GM23338 (cell line): ENCODE data around the gene FHIP1B. TPM values are rescaled to one million over a fixed set of nuclear protein-coding genes. Genes with fewer than 3 reads are reported as not detected.

Experiments used
- ATAC-seq: fragments of 200-7000 bp; cut with Tn5 transposase; 3 replicates; pipeline ENCODE4 v1.9.1; 2020
- DNase-seq: peaks from one replicate; pipeline ENCODE4 v3.0.0-alpha.2; 2015; ENCODE audit warnings: low spot score
- H2AFZ ChIP-seq: fragments of 200-600 bp; sonication (generic); 2 replicates; pipeline ENCODE4 v1.8.0; 2016; ENCODE audit warnings: antibody characterized with exemption, mild to moderate bottlenecking, moderate library complexity
- H3F3A ChIP-seq: fragments of 200-600 bp; sonication (generic); replicated peaks from 2 replicates; pipeline ENCODE4 v1.8.0; 2017; ENCODE audit warnings: antibody characterized with exemption, mixed run types, low read depth
- H3K27ac ChIP-seq: fragments of 200-600 bp; sonication (generic); 2 replicates; pipeline ENCODE4 v1.6.1; 2016; ENCODE audit warnings: low read depth
- H3K27me3 ChIP-seq: fragments of 200-600 bp; sonication (generic); 2 replicates; pipeline ENCODE4 v1.8.0; 2016; ENCODE audit warnings: mild to moderate bottlenecking, mixed run types, moderate library complexity; ENCODE audit not compliant: insufficient read depth
- H3K36me3 ChIP-seq: fragments of 200-600 bp; sonication (generic); 2 replicates; pipeline ENCODE4 v1.8.0; 2016; ENCODE audit warnings: mild to moderate bottlenecking; ENCODE audit not compliant: insufficient read depth
- H3K4me1 ChIP-seq: fragments of 200-600 bp; sonication (generic); 2 replicates; pipeline ENCODE4 v1.8.0; 2016; ENCODE audit warnings: mild to moderate bottlenecking, moderate library complexity; ENCODE audit not compliant: insufficient read depth
- H3K4me2 ChIP-seq: fragments of 200-600 bp; sonication (generic); 2 replicates; pipeline ENCODE4 v1.7.1; 2017; ENCODE audit warnings: mixed run types
- H3K4me3 ChIP-seq: fragments of 200-600 bp; sonication (generic); 2 replicates; pipeline ENCODE4 v1.6.1; 2016; ENCODE audit warnings: mixed run types
- H3K79me2 ChIP-seq: fragments of 200-600 bp; sonication (generic); replicated peaks from 2 replicates; pipeline ENCODE4 v1.8.0; 2017; ENCODE audit warnings: mild to moderate bottlenecking; ENCODE audit not compliant: insufficient read depth
- H3K9me2 ChIP-seq: fragments of 200-600 bp; sonication (generic); 2 replicates; pipeline ENCODE4 v1.8.0; 2017; ENCODE audit not compliant: insufficient read depth
- H4K20me1 ChIP-seq: fragments of 200-600 bp; sonication (generic); replicated peaks from 2 replicates; pipeline ENCODE4 v1.8.0; 2017; ENCODE audit warnings: mild to moderate bottlenecking; ENCODE audit not compliant: insufficient read depth
- H3K27ac Mint-ChIP-seq: 2 replicates; pipeline ENCODE4 v1.8.0; 2020; ENCODE audit warnings: inconsistent platforms, mild to moderate bottlenecking, moderate library complexity, mixed read lengths
- H3K27me3 Mint-ChIP-seq: 3 replicates; pipeline ENCODE4 v1.8.0; 2022; ENCODE audit warnings: low read depth, mild to moderate bottlenecking, moderate library complexity, mixed read lengths, inconsistent platforms; ENCODE audit not compliant: insufficient read depth, poor library complexity
- H3K36me3 Mint-ChIP-seq: 3 replicates; pipeline ENCODE4 v1.8.0; 2021; ENCODE audit warnings: low read depth, mild to moderate bottlenecking, inconsistent platforms, moderate library complexity, mixed read lengths
- H3K4me1 Mint-ChIP-seq: 3 replicates; pipeline ENCODE4 v1.8.0; 2020; ENCODE audit warnings: mild to moderate bottlenecking, inconsistent platforms, mixed read lengths
- H3K4me3 Mint-ChIP-seq: 3 replicates; pipeline ENCODE4 v1.8.0; 2021; ENCODE audit warnings: moderate library complexity, mild to moderate bottlenecking, inconsistent platforms, mixed read lengths
- H3K9me3 Mint-ChIP-seq: 3 replicates; pipeline ENCODE4 v1.8.0; 2020; ENCODE audit warnings: moderate library complexity, mild to moderate bottlenecking, inconsistent platforms, mixed read lengths
- CREB1 ChIP-seq: fragments of 250-450 bp; sonication (Bioruptor Pico); IDR thresholded peaks from 2 replicates; pipeline ENCODE4 v1.5.0; 2020; ENCODE audit warnings: low read depth, mild to moderate bottlenecking, moderate library complexity
- CTCF ChIP-seq, 2 experiments: fragments of 200-600 bp in 1 of 2; sonication (generic) in 1 of 2; conservative IDR thresholded peaks; 2 replicates each; pipeline versions ENCODE4 v1.5.1 to v1.6.1; 2016 to 2017; ENCODE audit warnings: antibody characterized with exemption in 2 of 2, low read depth in 2 of 2, mild to moderate bottlenecking in 2 of 2, moderate library complexity in 1 of 2
- EZH2 ChIP-seq: fragments of 200-600 bp; sonication (generic); IDR thresholded peaks from one replicate; pipeline ENCODE4 v1.8.0; 2017; ENCODE audit warnings: antibody characterized with exemption, mild to moderate bottlenecking, low read depth; ENCODE audit not compliant: unreplicated experiment
- EZH2phosphoT487 ChIP-seq: fragments of 200-600 bp; sonication (generic); IDR thresholded peaks from one replicate; pipeline ENCODE4 v1.8.1; 2018; ENCODE audit warnings: antibody characterized with exemption; ENCODE audit not compliant: unreplicated experiment
- NANOG ChIP-seq: IDR thresholded peaks from 2 replicates; pipeline ENCODE4 v1.6.1; 2016; ENCODE audit warnings: antibody characterized with exemption, borderline replicate concordance
- POLR2AphosphoS5 ChIP-seq: IDR thresholded peaks from 2 replicates; pipeline ENCODE4 v1.6.1; 2016; ENCODE audit warnings: antibody characterized with exemption, low read depth
- REST ChIP-seq: IDR thresholded peaks from one replicate; pipeline ENCODE4 v1.6.1; 2018; ENCODE audit warnings: antibody characterized with exemption; ENCODE audit not compliant: unreplicated experiment
- STAT1 ChIP-seq: IDR thresholded peaks from one replicate; pipeline ENCODE4 v1.6.1; 2016; ENCODE audit warnings: antibody characterized with exemption; ENCODE audit not compliant: unreplicated experiment
- ZNF114 ChIP-seq: fragments of 250-450 bp; sonication (Bioruptor Pico); IDR thresholded peaks from 2 replicates; pipeline ENCODE4 v1.5.0; 2020; ENCODE audit warnings: mild to moderate bottlenecking, moderate library complexity
- ZNF331 ChIP-seq: fragments of 250-450 bp; sonication (Bioruptor Pico); IDR thresholded peaks from 2 replicates; pipeline ENCODE4 v1.5.0; 2020; ENCODE audit warnings: low read depth, mild to moderate bottlenecking, moderate library complexity
- ZNF462 ChIP-seq: fragments of 250-450 bp; sonication (Bioruptor Pico); IDR thresholded peaks from 2 replicates; pipeline ENCODE4 v1.5.0; 2020; ENCODE audit warnings: mild to moderate bottlenecking, moderate library complexity
- polyA plus RNA-seq: library from polyadenylated mRNA; unstranded; fragments of >200 nt; fragmentation: Nextera tagmentation; extraction: Ambion mirVana; gene quantifications from 2 replicates; pipeline ENCODE4 v1.2.1, GENCODE V29; 2016
- total RNA-seq: library from RNA; depleted of rRNA; stranded (reverse); fragments of >200 nt; shearing (Covaris generic); gene quantifications from 2 replicates; pipeline ENCODE4 v1.2.3, GENCODE V29; 2014

FHIP1B gene
- total and polyA plus RNA-seq, 2 experiments from 2014 or later = 10.3 to 34.5 TPM

- Mint-ChIP-seq H3K27me3 (peaks cover under 1% of the 10 kb centered on the region), H3K36me3 (no peaks in the 10 kb centered on the region), H3K27ac (no peak overlapping the region), H3K4me1 (peaks cover 9% of the 10 kb centered on the region; the same call in 2 of the 3 replicates), H3K9me3 (no peaks in the 10 kb centered on the region), H3K4me3 (no peak overlapping the region)
- no peak overlapping the region for H3K27ac ChIP-seq
- no peaks in the 10 kb centered on the region for H3K36me3 ChIP-seq
- no peak overlapping the region for H2AFZ ChIP-seq
- ATAC-seq (no peak), DNase-seq (no peak)
- no peak overlapping the region for H3K4me3 ChIP-seq
- H3F3A ChIP-seq = no peaks in the 10 kb centered on the region
- H3K4me1 ChIP-seq = peaks cover 3% of the 10 kb centered on the region
- TF ChIP-seq NANOG (no peak), ZNF331 (CRISPR knock-in tag) (no peak)
- H3K4me2 ChIP-seq = no peak overlapping the region
- no peaks in the 10 kb centered on the region for H3K9me2 ChIP-seq
- H3K27me3 ChIP-seq = no peaks in the 10 kb centered on the region
- peaks cover 76% of the 10 kb centered on the region for H3K79me2 ChIP-seq
- H4K20me1 ChIP-seq = peaks cover 55% of the 10 kb centered on the region
Observed at GRCh38 chr11:6229911-6230310, 4.5 kb downstream of the FHIP1B start.

- H3K27ac Mint-ChIP-seq = no peak overlapping the region
- H3K27ac ChIP-seq = no peak overlapping the region
- peaks cover 71% of the 10 kb centered on the region for H3K79me2 ChIP-seq
- no peaks in the 10 kb centered on the region for H3K36me3 ChIP-seq
- peaks cover 50% of the 10 kb centered on the region for H4K20me1 ChIP-seq
- H3K4me1 Mint-ChIP-seq = peaks cover 6% of the 10 kb centered on the region; the same call in 2 of the 3 replicates
- H3K4me2 ChIP-seq = no peak overlapping the region
- H2AFZ ChIP-seq = no peak overlapping the region
- no peaks in the 10 kb centered on the region for H3K27me3 Mint-ChIP-seq
- H3K9me3 Mint-ChIP-seq = no peaks in the 10 kb centered on the region
- peaks cover under 1% of the 10 kb centered on the region; the same call in 1 of the 3 replicates for H3K36me3 Mint-ChIP-seq
- peaks cover under 1% of the 10 kb centered on the region; the same call in 1 of the 2 replicates for H3K4me1 ChIP-seq
- no peak overlapping the region for H3K4me3 Mint-ChIP-seq
- ATAC-seq = no peak
- no peaks in the 10 kb centered on the region for H3K9me2 ChIP-seq
- H3K27me3 ChIP-seq = no peaks in the 10 kb centered on the region
- no peaks in the 10 kb centered on the region for H3F3A ChIP-seq
- no peak for DNase-seq
- H3K4me3 ChIP-seq = no peak overlapping the region
- no peak for TF ChIP-seq CTCF (conservative IDR thresholded peaks at IDR 0.05; ENCODE audit: low read depth in 2 of 2)
- no peak for TF ChIP-seq CREB1
- no peak for TF ChIP-seq POLR2AphosphoS5
- no peak for TF ChIP-seq STAT1
- TF ChIP-seq ZNF462 (CRISPR knock-in tag) = no peak
- TF ChIP-seq REST = no peak
- TF ChIP-seq EZH2phosphoT487 = no peak
- TF ChIP-seq ZNF331 (CRISPR knock-in tag) = no peak
- no peak for TF ChIP-seq ZNF114 (CRISPR knock-in tag)
- TF ChIP-seq EZH2 = no peak
Observed at GRCh38 chr11:6228520-6228919, 5.9 kb downstream of the FHIP1B start.
